AG04450 (cell line): Measurements from ENCODE around the gene DOCK4. TPM values are rescaled to one million over a fixed set of nuclear protein-coding genes. Genes with fewer than 3 reads are reported as not detected.
A peak's percentile ranks its signal among the peaks of the same experiment; 100 is the strongest.

ENCODE experiments used
- CTCF ChIA-PET: fragments of 300-600, 350-600 bp; formaldehyde crosslinking; extraction: SDS; loops from one replicate; lab custom pipeline; 2022; ENCODE audit warnings: antibody characterized with exemption, inconsistent platforms; lab: Charles Lee
- POLR2A ChIA-PET: fragments of 350-600 bp; formaldehyde crosslinking; extraction: SDS; loops from one replicate; lab custom pipeline; 2021; ENCODE audit warnings: antibody characterized with exemption, inconsistent platforms; lab: Yijun Ruan, JAX
- DNase-seq: peaks from one replicate; pipeline ENCODE4 v3.0.0-alpha.2; 2011; ENCODE audit warnings: low read depth, low spot score
- H3K27ac ChIP-seq: one replicate; pipeline ENCODE4 v1.5.1; 2012; ENCODE audit warnings: low read depth, low read length, control low read depth
- H3K27me3 ChIP-seq: one replicate; pipeline ENCODE4 v1.6.0; 2012; ENCODE audit warnings: low read length; ENCODE audit not compliant: control insufficient read depth, insufficient read depth
- H3K4me3 ChIP-seq: 2 replicates; pipeline ENCODE4 v1.5.1; 2011; ENCODE audit warnings: mild to moderate bottlenecking, low read depth, low read length, control low read depth
- H3K9me3 ChIP-seq: 2 replicates; pipeline ENCODE4 v1.5.1; 2012; ENCODE audit warnings: low read length; ENCODE audit not compliant: control insufficient read depth, insufficient read depth
- CTCF ChIP-seq: IDR thresholded peaks from 2 replicates; pipeline ENCODE4 v1.5.1; 2011; ENCODE audit warnings: low read depth, low read length, control low read depth, inconsistent platforms
- polyA plus RNA-seq: library from polyadenylated mRNA; depleted of rRNA; stranded (reverse); fragments of >200 nt; gene quantifications from 2 replicates; pipeline ENCODE4 v1.2.3, GENCODE V29; 2011

The DOCK4 gene
- polyA plus RNA-seq, 1 experiment, result 12.6 TPM

- Histone ChIP-seq H3K27me3 (no peaks in the 10 kb centered on the region), H3K4me3 (no peak overlapping the region), H3K27ac (no peak overlapping the region), H3K9me3 (no peaks in the 10 kb centered on the region)
- TF ChIP-seq CTCF, result no peak
- DNase-seq, result no peak
- POLR2A ChIA-PET, result no interaction called here
- CTCF ChIA-PET, result interaction anchor here (3.0 kb wide), 1 partner anchor 14 kb away, joined by 13 read pairs; no protein-coding TSS in a partner anchor
Observed at GRCh38 chr7:111841596-111842205, 364.5 kb downstream of the DOCK4 start.

GRCh38 chr7:111840528-111840927, 365.7 kb downstream of the DOCK4 start:
- Histone ChIP-seq H3K4me3 (no peak overlapping the region), H3K27me3 (no peaks in the 10 kb centered on the region), H3K27ac (no peak overlapping the region), H3K9me3 (no peaks in the 10 kb centered on the region)
- TF ChIP-seq CTCF, result no peak
- ChIA-PET CTCF (interaction anchor here (1.1 to 3.0 kb wide), 2 partner anchors 15 to 99 kb away, joined by 4 to 13 read pairs; no protein-coding TSS in a partner anchor), POLR2A (no interaction called here)
- no peak for DNase-seq

- Histone ChIP-seq H3K9me3 (no peaks in the 10 kb centered on the region), H3K27me3 (no peaks in the 10 kb centered on the region), H3K4me3 (no peak overlapping the region), H3K27ac (no peak overlapping the region)
- DNase-seq, result no peak
- POLR2A ChIA-PET, result no interaction called here
- CTCF ChIA-PET, result no interaction called here
- TF ChIP-seq CTCF, result no peak
Observed at GRCh38 chr7:111839261-111839660, 366.9 kb downstream of the DOCK4 start.

- Histone ChIP-seq H3K4me3 (no peak overlapping the region), H3K27ac (no peak overlapping the region), H3K27me3 (no peaks in the 10 kb centered on the region), H3K9me3 (no peaks in the 10 kb centered on the region)
- ChIA-PET CTCF (interaction anchor here (0.7 to 2.2 kb wide), 2 partner anchors 19 to 194 kb away, joined by 3 to 19 read pairs; no protein-coding TSS in a partner anchor), POLR2A (no interaction called here)
- no peak for TF ChIP-seq CTCF
- DNase-seq, result no peak
Observed at GRCh38 chr7:111836592-111836991, 369.6 kb downstream of the DOCK4 start.

- no peak overlapping the region for H3K4me3 ChIP-seq
- POLR2A ChIA-PET, result no interaction called here
- CTCF ChIA-PET, result interaction anchor here (1.5 to 2.8 kb wide), 3 partner anchors 21 to 82 kb away, joined by 6 to 20 read pairs (median 6); no protein-coding TSS in a partner anchor
- no peak overlapping the region for H3K27ac ChIP-seq
- TF ChIP-seq CTCF, result no peak
- H3K9me3 ChIP-seq, result no peaks in the 10 kb centered on the region
- no peaks in the 10 kb centered on the region for H3K27me3 ChIP-seq
- DNase-seq, result peak; percentile 43
Observed at GRCh38 chr7:111835066-111835465, 371.1 kb downstream of the DOCK4 start.
